Pancreas (tissue), 10 donors: ENCODE data around the gene LIPE. TPM values are rescaled to one million over a fixed set of nuclear protein-coding genes. Genes with fewer than 3 reads are reported as not detected.
A peak's percentile ranks its signal among the peaks of the same experiment; 100 is the strongest.

Experiments used
- ATAC-seq, 4 donors: fragments of 200-7000 bp; cut with Tn5 transposase; one replicate each; pipeline versions ENCODE4 v1.8.0 to v1.9.1; 2020; ENCODE audit warnings: mild to moderate bottlenecking in 4 of 4, moderate library complexity in 4 of 4
- DNase-seq, 6 donors: peaks; one replicate each; pipeline ENCODE4 v3.0.0-alpha.2; 2020
- FAIRE-seq: peaks from 2 replicates; lab custom pipeline; 2012; peaks lifted over from hg19 to GRCh38; lab: Jason Lieb, UNC
- H3K27ac ChIP-seq, 4 donors: fragments of 200-600 bp; sonication (generic); 1 replicate in 3 of 4; 2 replicates in 1 of 4; pipeline versions ENCODE4 v1.5.0 to v1.8.0; 2020
- H3K27me3 ChIP-seq, 4 donors: fragments of 200-600 bp; one replicate each; pipeline ENCODE4 v1.8.0; 2021
- H3K36me3 ChIP-seq, 3 donors: fragments of 200-600 bp; sonication (generic) in 1 of 3; one replicate each; pipeline versions ENCODE4 v1.5.0 to v1.8.0; 2020 to 2021
- H3K4me1 ChIP-seq, 3 donors: fragments of 200-600 bp; one replicate each; pipeline ENCODE4 v1.8.0; 2021
- H3K4me3 ChIP-seq, 4 donors: fragments of 200-600 bp; sonication (generic) in 2 of 4; one replicate each; pipeline versions ENCODE4 v1.5.0 to v1.8.0; 2020 to 2021
- H3K9me3 ChIP-seq, 4 donors: fragments of 200-600 bp; one replicate each; pipeline ENCODE4 v1.8.0; 2021
- CTCF ChIP-seq, 4 donors: fragments of 200-600 bp; sonication (generic) in 3 of 4; IDR thresholded peaks; one replicate each; pipeline versions ENCODE4 v1.5.0 to v1.8.0; 2021; ENCODE audit warnings: antibody characterized with exemption in 4 of 4
- WGBS, 2 donors: extraction: QIAGEN DNeasy Blood & Tissue Kit; methylation state at CpG; one replicate each; pipeline ENCODE4 v1.1.7; 2013; 5-methylcytosine and 5-hydroxymethylcytosine counted together
- intact Hi-C, 3 donors: fragments of 100-400 bp; cut with DNase I; formaldehyde crosslinking; loops; one replicate each; pipeline versions ENCODE4 v1.11.1 to v1.14.2; 2022
- polyA plus RNA-seq, 2 donors: library from polyadenylated mRNA; stranded (reverse); fragments of 200-250 nt; gene quantifications; one replicate each; pipeline ENCODE4 v1.2.3, GENCODE V29; 2013
- total RNA-seq, 6 donors: library from RNA; stranded (reverse); fragmentation: NEBNext Ultra II Directional in 4 of 6; extraction: Animal tissue kit (Norgen Biotek cat#: 25700) in 4 of 6; gene quantifications; one replicate each; pipeline versions ENCODE4 v1.2.1 to v1.2.4, GENCODE V29; 2021 to 2023
- donor health status: healthy with polysubstance abuse.
- donor health status: DM: no; HTN: no; CAD: no; lungs with moderate emphysema.
- donor health status: DM: no; HTN: no; CAD: no.
- donor health status: control.
- donor health status: control.
- donor health status: Bipolar disorder and iron deficiency.
- donor health status: DM: yes; HTN: yes; CAD: no.
- donor health status: DM: no; HTN: no; CAD: no.
- donor health status: DM: no; HTN: no; CAD: no.
- donor health status: DM: yes; HTN: yes; CAD: no.

The LIPE gene
- total and polyA plus RNA-seq, 8 donors, result 1.6 to 38.3 (median 5.6) TPM

GRCh38 chr19:42440357-42441048, 13.3 kb upstream of the LIPE start:
- WGBS, 2 donors, result 31 to 36% methylated on average over 16 of the region's 16 CpGs
- no peaks in the 10 kb centered on the region for H3K36me3 ChIP-seq
- ATAC-seq (peak; percentile 48 to 74 (median 54)), DNase-seq (peak; percentile 66 to 93 (median 83)), FAIRE-seq (peak; percentile 9)
- peaks cover 12 to 34% (median 19%) of the 10 kb centered on the region in 3 donors for H3K4me1 ChIP-seq
- intact Hi-C loops, result no loop called here
- H3K4me3 ChIP-seq, result no peak overlapping the region
- peak; percentile 90 to 96 (median 93) for TF ChIP-seq CTCF (IDR thresholded peaks at IDR 0.05)
- H3K27me3 ChIP-seq, result no peaks in the 10 kb centered on the region
- peak overlapping the region in 1 of 4 donors; percentile 6 for H3K27ac ChIP-seq
- H3K9me3 ChIP-seq, result no peaks in the 10 kb centered on the region

- Histone ChIP-seq H3K27me3 (no peaks in the 10 kb centered on the region), H3K27ac (no peak overlapping the region), H3K36me3 (no peaks in the 10 kb centered on the region), H3K4me3 (no peak overlapping the region), H3K4me1 (peaks cover 0 to 19% (median 10%) of the 10 kb centered on the region in 3 donors), H3K9me3 (no peaks in the 10 kb centered on the region)
- TF ChIP-seq CTCF (IDR thresholded peaks at IDR 0.05), result no peak
- no peak for DNase-seq
- intact Hi-C loops, result loop anchor here in 1 of 3 donors (10.0 kb wide), 1 partner anchor 191 kb away; the partner anchor contains the start of gene GSK3A
- ATAC-seq, result no peak
- FAIRE-seq, result no peak
- WGBS, 2 donors, result 61% methylated on average over 3 of the region's 3 CpGs
These were observed 8.8 kb upstream of the LIPE start for GRCh38 chr19:42436006-42436405.

- Histone ChIP-seq H3K9me3 (no peaks in the 10 kb centered on the region), H3K27me3 (no peaks in the 10 kb centered on the region), H3K36me3 (no peaks in the 10 kb centered on the region), H3K4me3 (no peak overlapping the region), H3K4me1 (peaks cover 0 to 15% (median 10%) of the 10 kb centered on the region in 3 donors), H3K27ac (no peak overlapping the region)
- FAIRE-seq, result no peak
- intact Hi-C loops, result loop anchor here in 1 of 3 donors (10.0 kb wide), 1 partner anchor 191 kb away; the partner anchor contains the start of gene GSK3A
- DNase-seq, result no peak
- no peak for TF ChIP-seq CTCF (IDR thresholded peaks at IDR 0.05)
- 92% methylated on average over 6 of the region's 6 CpGs for WGBS, 2 donors
- ATAC-seq, result no peak
These were observed 8.1 kb upstream of the LIPE start for GRCh38 chr19:42435316-42435715.

GRCh38 chr19:42433503-42434260, 6.5 kb upstream of the LIPE start:
- 23 to 29% methylated on average over 9 of the region's 9 CpGs for WGBS, 2 donors
- no peak overlapping the region for H3K4me3 ChIP-seq
- peak; percentile 62 to 76 (median 71) for TF ChIP-seq CTCF (IDR thresholded peaks at IDR 0.05)
- no peaks in the 10 kb centered on the region for H3K36me3 ChIP-seq
- no peaks in the 10 kb centered on the region for H3K27me3 ChIP-seq
- intact Hi-C loops, result loop anchor here in 1 of 3 donors (10.0 kb wide), 1 partner anchor 189 kb away; the partner anchor contains the start of gene GSK3A
- FAIRE-seq (no peak), DNase-seq (peak; percentile 82 to 91 (median 88)), ATAC-seq (peak; percentile 87 to 95 (median 94))
- peaks cover 0 to 8% (median 5%) of the 10 kb centered on the region in 3 donors for H3K4me1 ChIP-seq
- no peaks in the 10 kb centered on the region for H3K9me3 ChIP-seq
- H3K27ac ChIP-seq, result peak overlapping the region; percentile 6 to 67 (median 44)
